HepG2 (cell line): Measurements from ENCODE around the gene NFIL3. TPM values are rescaled to one million over a fixed set of nuclear protein-coding genes. Genes with fewer than 3 reads are reported as not detected.

Experiments used
- REL ChIP-seq: sonication (generic); formaldehyde crosslinking; conservative IDR thresholded peaks from 2 replicates; pipeline ENCODE4 v1.8.0; 2022; ENCODE audit warnings: mild to moderate bottlenecking, missing genetic modification reagents, moderate library complexity
- XBP1 ChIP-seq: sonication (generic); formaldehyde crosslinking; IDR thresholded peaks from 2 replicates; pipeline ENCODE4 v1.5.0; 2020; ENCODE audit warnings: missing genetic modification reagents
- polyA plus RNA-seq, 8 experiments: library from polyadenylated mRNA; depleted of rRNA in 3 of 8; stranded (reverse) in 7 of 8; unstranded in 1 of 8; fragments of >200 nt; fragmentation: Illumina TruSeq in 4 of 8; extraction: Trizol in 4 of 8; gene quantifications; 2 replicates each; pipeline versions ENCODE4 v1.2.1 to v1.2.3, GENCODE V29; 2011 to 2016; ENCODE audit warnings: low read depth in 4 of 8, missing spikeins in 1 of 8, mixed read lengths in 1 of 8; ENCODE audit not compliant: insufficient read depth in 1 of 8
- total RNA-seq, 5 experiments: library from RNA; depleted of rRNA; stranded (reverse); fragments of >200 nt; fragmentation: Illumina TruSeq; extraction: Trizol; gene quantifications; 2 replicates each; pipeline ENCODE4 v1.2.3, GENCODE V29; 2016; ENCODE audit warnings: low read depth in 1 of 5
- TF ChIP-seq, protein P1 (sequence below): sonication (generic); formaldehyde crosslinking; IDR thresholded peaks from 2 replicates; pipeline ENCODE4 v1.8.1; 2022; ENCODE audit warnings: mild to moderate bottlenecking, missing genetic modification reagents
- TF ChIP-seq, protein P2 (sequence below): sonication (generic); formaldehyde crosslinking; IDR thresholded peaks from 2 replicates; pipeline ENCODE4 v1.4.0; 2020; ENCODE audit warnings: missing genetic modification reagents
- TF ChIP-seq, protein P3 (sequence below): sonication (generic); formaldehyde crosslinking; IDR thresholded peaks from 2 replicates; pipeline ENCODE4 v1.9.0; 2021; ENCODE audit warnings: missing genetic modification reagents, mild to moderate bottlenecking, borderline replicate concordance

The NFIL3 gene
- total and polyA plus RNA-seq, 2 of the 13 experiments (the other 11 are each of a cell fraction or from before 2014, with no cell fraction given): 46.6 to 54.2 TPM

DNA sequence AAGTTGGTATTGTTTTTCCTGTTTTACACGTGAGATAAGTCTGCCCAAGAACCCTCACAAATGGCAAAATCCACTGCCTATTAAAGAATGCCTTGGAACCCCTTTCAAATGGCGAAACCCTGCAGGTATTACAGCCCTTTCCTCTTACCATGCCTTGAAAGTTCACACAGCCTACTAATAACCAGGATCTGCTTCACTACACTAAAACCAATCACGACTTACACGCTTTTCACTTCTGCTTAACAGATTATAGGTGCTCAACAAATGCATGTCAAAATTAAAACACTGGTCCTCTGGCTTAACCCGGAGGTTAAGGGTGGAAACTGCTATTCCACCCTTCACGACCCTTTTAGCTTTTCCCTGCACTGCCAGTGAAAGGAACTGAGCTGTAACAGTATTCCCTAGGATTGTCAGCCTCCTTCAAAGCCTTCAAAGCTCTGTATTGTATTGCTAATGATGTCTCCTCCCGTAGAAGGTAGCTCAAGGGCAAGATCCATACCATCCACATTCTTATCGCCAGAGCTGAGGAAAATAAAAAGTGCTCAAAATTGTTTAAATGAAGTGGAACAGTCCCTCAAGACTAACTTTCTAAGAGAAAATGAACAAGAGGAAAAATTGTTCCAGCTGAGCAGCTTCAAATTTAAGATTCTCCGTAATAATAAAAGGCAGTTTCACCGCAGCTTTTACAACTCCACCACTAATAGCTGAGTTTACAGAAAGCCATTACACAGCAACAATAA lies 62.9 kb downstream of the NFIL3 start (continued):
- TF ChIP-seq XBP1 (CRISPR knock-in tag) (0 out of 2 replicates have a peak, but pooled peaks have one; percentile 37), REL (CRISPR knock-in tag) (peak; percentile 29; the same call in 1 of the 2 replicates)
- TF ChIP-seq, protein P1, sequence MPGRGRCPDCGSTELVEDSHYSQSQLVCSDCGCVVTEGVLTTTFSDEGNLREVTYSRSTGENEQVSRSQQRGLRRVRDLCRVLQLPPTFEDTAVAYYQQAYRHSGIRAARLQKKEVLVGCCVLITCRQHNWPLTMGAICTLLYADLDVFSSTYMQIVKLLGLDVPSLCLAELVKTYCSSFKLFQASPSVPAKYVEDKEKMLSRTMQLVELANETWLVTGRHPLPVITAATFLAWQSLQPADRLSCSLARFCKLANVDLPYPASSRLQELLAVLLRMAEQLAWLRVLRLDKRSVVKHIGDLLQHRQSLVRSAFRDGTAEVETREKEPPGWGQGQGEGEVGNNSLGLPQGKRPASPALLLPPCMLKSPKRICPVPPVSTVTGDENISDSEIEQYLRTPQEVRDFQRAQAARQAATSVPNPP: 0 out of 2 replicates have a peak, but pooled peaks have one; percentile 1
- TF ChIP-seq, protein P2, sequence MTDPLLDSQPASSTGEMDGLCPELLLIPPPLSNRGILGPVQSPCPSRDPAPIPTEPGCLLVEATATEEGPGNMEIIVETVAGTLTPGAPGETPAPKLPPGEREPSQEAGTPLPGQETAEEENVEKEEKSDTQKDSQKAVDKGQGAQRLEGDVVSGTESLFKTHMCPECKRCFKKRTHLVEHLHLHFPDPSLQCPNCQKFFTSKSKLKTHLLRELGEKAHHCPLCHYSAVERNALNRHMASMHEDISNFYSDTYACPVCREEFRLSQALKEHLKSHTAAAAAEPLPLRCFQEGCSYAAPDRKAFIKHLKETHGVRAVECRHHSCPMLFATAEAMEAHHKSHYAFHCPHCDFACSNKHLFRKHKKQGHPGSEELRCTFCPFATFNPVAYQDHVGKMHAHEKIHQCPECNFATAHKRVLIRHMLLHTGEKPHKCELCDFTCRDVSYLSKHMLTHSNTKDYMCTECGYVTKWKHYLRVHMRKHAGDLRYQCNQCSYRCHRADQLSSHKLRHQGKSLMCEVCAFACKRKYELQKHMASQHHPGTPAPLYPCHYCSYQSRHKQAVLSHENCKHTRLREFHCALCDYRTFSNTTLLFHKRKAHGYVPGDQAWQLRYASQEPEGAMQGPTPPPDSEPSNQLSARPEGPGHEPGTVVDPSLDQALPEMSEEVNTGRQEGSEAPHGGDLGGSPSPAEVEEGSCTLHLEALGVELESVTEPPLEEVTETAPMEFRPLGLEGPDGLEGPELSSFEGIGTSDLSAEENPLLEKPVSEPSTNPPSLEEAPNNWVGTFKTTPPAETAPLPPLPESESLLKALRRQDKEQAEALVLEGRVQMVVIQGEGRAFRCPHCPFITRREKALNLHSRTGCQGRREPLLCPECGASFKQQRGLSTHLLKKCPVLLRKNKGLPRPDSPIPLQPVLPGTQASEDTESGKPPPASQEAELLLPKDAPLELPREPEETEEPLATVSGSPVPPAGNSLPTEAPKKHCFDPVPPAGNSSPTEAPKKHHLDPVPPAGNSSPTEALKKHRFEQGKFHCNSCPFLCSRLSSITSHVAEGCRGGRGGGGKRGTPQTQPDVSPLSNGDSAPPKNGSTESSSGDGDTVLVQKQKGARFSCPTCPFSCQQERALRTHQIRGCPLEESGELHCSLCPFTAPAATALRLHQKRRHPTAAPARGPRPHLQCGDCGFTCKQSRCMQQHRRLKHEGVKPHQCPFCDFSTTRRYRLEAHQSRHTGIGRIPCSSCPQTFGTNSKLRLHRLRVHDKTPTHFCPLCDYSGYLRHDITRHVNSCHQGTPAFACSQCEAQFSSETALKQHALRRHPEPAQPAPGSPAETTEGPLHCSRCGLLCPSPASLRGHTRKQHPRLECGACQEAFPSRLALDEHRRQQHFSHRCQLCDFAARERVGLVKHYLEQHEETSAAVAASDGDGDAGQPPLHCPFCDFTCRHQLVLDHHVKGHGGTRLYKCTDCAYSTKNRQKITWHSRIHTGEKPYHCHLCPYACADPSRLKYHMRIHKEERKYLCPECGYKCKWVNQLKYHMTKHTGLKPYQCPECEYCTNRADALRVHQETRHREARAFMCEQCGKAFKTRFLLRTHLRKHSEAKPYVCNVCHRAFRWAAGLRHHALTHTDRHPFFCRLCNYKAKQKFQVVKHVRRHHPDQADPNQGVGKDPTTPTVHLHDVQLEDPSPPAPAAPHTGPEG: 0 out of 2 replicates have a peak, but pooled peaks have one; percentile 2
- TF ChIP-seq, protein P3, sequence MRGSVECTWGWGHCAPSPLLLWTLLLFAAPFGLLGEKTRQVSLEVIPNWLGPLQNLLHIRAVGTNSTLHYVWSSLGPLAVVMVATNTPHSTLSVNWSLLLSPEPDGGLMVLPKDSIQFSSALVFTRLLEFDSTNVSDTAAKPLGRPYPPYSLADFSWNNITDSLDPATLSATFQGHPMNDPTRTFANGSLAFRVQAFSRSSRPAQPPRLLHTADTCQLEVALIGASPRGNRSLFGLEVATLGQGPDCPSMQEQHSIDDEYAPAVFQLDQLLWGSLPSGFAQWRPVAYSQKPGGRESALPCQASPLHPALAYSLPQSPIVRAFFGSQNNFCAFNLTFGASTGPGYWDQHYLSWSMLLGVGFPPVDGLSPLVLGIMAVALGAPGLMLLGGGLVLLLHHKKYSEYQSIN: no peak
